HG02798 (cell line): ENCODE measurements around the gene CTNND1.
A peak's percentile ranks its signal among the peaks of the same experiment; 100 is the strongest.

ENCODE experiments used
- ATAC-seq: cut with Tn5 transposase; IDR thresholded peaks from one replicate; pipeline ENCODE4 v1.9.1; 2021; ENCODE audit warnings: mild to moderate bottlenecking; ENCODE audit not compliant: unreplicated experiment, poor library complexity

The CTNND1 gene

GRCh38 chr11:57787920-57788702 lies 26.5 kb downstream of the CTNND1 start:
- ATAC-seq, result peak; percentile 58

- no peak for ATAC-seq
Observed at GRCh38 chr11:57788703-57789088, 27.1 kb downstream of the CTNND1 start.

- no peak for ATAC-seq
Observed at GRCh38 chr11:57791321-57792059, 29.9 kb downstream of the CTNND1 start.

- peak; percentile 84 for ATAC-seq
Observed at GRCh38 chr11:57792060-57792541, 30.5 kb downstream of the CTNND1 start.

GRCh38 chr11:57792870-57793269 lies 31.3 kb downstream of the CTNND1 start:
- no peak for ATAC-seq

- no peak for ATAC-seq
Observed at GRCh38 chr11:57793351-57794115, 31.9 kb downstream of the CTNND1 start.

- no peak for ATAC-seq
Observed at GRCh38 chr11:57798905-57799559, 37.4 kb downstream of the CTNND1 start.

GRCh38 chr11:57800444-57801182 lies 39.0 kb downstream of the CTNND1 start:
- peak; percentile 87 for ATAC-seq

GRCh38 chr11:57801183-57801485 lies 39.5 kb downstream of the CTNND1 start:
- no peak for ATAC-seq

- ATAC-seq, result no peak
Observed at GRCh38 chr11:57802411-57802810, 40.8 kb downstream of the CTNND1 start.

- no peak for ATAC-seq
Observed at GRCh38 chr11:57804466-57804865, 42.9 kb downstream of the CTNND1 start.

- ATAC-seq, result no peak
Observed at GRCh38 chr11:57805780-57806179, 44.2 kb downstream of the CTNND1 start.

GRCh38 chr11:57812634-57813033 lies 51.0 kb downstream of the CTNND1 start:
- no peak for ATAC-seq

- ATAC-seq, result peak; percentile 79
Observed at GRCh38 chr11:57815476-57815875, 53.9 kb downstream of the CTNND1 start.

- no peak for ATAC-seq
Observed at GRCh38 chr11:57815877-57816276, 54.3 kb downstream of the CTNND1 start.

GRCh38 chr11:57818812-57819211 lies 57.2 kb downstream of the CTNND1 start:
- ATAC-seq, result no peak

GRCh38 chr11:57819252-57819979 lies 57.8 kb downstream of the CTNND1 start:
- ATAC-seq, result no peak

- no peak for ATAC-seq
Observed at GRCh38 chr11:57823859-57824258, 62.3 kb downstream of the CTNND1 start.

- ATAC-seq, result no peak
Observed at GRCh38 chr11:57834852-57835251, 73.2 kb downstream of the CTNND1 start.
